ENCODE results near the gene SNRPD3. TPM values are rescaled to one million over a fixed set of nuclear protein-coding genes. Genes with fewer than 3 reads are reported as not detected.
"Not testable (repeated sequence)": the region's sequence is repeated elsewhere in the genome, so short reads cannot be mapped to it uniquely, and the experiment has no call there.

Gene SNRPD3
- total RNA-seq, 6 experiments from 2014 or later: 98.9 to 108 (median 104) TPM

DNA sequence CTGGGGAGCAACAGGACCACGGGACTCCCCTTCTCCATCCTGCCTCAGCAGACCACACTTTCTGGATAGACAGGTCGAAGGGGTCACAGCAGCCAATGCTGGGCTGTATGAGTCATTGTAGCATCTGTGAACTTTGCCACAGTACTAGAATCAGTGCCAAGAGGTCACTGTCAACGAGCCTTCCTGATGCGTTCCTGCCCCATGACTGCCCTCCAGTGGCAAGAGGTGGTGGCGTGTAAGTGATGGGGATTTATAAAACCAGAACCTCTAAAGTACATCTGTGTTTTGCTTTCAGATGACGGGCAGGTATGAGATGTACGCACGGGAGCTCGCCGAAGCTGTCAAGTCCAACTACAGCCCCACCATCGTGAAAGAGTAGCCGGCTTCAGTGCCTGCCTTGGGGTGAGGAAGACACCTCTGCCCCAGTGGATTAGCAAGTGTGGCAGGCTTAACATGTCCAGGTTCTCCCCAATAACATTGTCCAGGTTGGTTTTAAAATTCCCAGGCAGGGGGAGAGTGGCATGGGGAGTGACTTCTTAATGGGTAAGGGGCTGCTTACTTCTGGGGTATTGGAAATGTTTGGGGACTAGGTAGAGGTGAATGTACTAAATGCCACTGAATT lies 30.3 kb upstream of the SNRPD3 start:
- TF ChIP-seq, protein P1, sequence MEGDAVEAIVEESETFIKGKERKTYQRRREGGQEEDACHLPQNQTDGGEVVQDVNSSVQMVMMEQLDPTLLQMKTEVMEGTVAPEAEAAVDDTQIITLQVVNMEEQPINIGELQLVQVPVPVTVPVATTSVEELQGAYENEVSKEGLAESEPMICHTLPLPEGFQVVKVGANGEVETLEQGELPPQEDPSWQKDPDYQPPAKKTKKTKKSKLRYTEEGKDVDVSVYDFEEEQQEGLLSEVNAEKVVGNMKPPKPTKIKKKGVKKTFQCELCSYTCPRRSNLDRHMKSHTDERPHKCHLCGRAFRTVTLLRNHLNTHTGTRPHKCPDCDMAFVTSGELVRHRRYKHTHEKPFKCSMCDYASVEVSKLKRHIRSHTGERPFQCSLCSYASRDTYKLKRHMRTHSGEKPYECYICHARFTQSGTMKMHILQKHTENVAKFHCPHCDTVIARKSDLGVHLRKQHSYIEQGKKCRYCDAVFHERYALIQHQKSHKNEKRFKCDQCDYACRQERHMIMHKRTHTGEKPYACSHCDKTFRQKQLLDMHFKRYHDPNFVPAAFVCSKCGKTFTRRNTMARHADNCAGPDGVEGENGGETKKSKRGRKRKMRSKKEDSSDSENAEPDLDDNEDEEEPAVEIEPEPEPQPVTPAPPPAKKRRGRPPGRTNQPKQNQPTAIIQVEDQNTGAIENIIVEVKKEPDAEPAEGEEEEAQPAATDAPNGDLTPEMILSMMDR (IDR thresholded peaks at IDR 0.05): peak; percentile 90
- Mint-ChIP-seq H3K27me3 (ENCODE audit: insufficient read depth) (peaks cover 7% of the 10 kb centered on the region), H3K27ac (no peak overlapping the region), H3K4me1 (ENCODE audit: low read depth) (peaks cover 41% of the 10 kb centered on the region), H3K36me3 (ENCODE audit: low read depth) (no peaks in the 10 kb centered on the region), H3K4me3 (no peak overlapping the region), H3K9me3 (no peaks in the 10 kb centered on the region)
- peak; percentile 51 for DNase-seq

- TF ChIP-seq, protein P1 (IDR thresholded peaks at IDR 0.05): no peak
- H3K4me1 Mint-ChIP-seq (ENCODE audit: low read depth): peaks cover 41% of the 10 kb centered on the region
- DNase-seq: peak; percentile 35
- no peak overlapping the region for H3K27ac Mint-ChIP-seq
- H3K4me3 Mint-ChIP-seq: no peak overlapping the region
- no peaks in the 10 kb centered on the region for H3K9me3 Mint-ChIP-seq
- no peaks in the 10 kb centered on the region for H3K36me3 Mint-ChIP-seq (ENCODE audit: low read depth)
- peaks cover 8% of the 10 kb centered on the region for H3K27me3 Mint-ChIP-seq (ENCODE audit: insufficient read depth)
Measured at GRCh38 chr22:24526191-24526590, 29.6 kb upstream of the SNRPD3 start.

DNA sequence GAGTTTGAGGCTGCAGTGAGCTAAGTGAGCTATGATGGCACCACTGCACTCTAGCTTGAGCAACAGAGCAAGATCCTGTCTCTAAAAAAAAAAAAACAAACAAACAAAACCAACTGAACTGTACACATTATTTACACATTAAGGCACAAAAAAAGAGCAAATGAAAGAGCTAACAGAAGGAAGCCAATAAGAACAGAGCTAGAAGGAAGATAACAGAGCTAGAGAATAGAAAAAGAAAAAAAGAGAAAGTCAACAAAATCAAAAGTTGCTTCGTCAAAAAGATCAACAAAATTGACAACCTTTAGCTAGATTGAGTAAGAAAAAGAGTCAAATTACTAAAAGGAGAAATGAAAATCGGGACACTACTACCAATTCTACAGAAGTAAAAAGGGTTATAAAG lies 25.9 kb upstream of the SNRPD3 start:
- H3K27me3 Mint-ChIP-seq (ENCODE audit: insufficient read depth): peaks cover 8% of the 10 kb centered on the region
- no peak overlapping the region for H3K27ac Mint-ChIP-seq
- H3K4me3 Mint-ChIP-seq: no peak overlapping the region
- no peaks in the 10 kb centered on the region for H3K9me3 Mint-ChIP-seq
- TF ChIP-seq, protein P1 (IDR thresholded peaks at IDR 0.05): no peak
- H3K36me3 Mint-ChIP-seq (ENCODE audit: low read depth): no peaks in the 10 kb centered on the region
- DNase-seq: no peak
- peaks cover 18% of the 10 kb centered on the region for H3K4me1 Mint-ChIP-seq (ENCODE audit: low read depth)

- H3K4me3 Mint-ChIP-seq; H3K36me3 Mint-ChIP-seq (ENCODE audit: low read depth); H3K9me3 Mint-ChIP-seq; DNase-seq; H3K27ac Mint-ChIP-seq; H3K4me1 Mint-ChIP-seq (ENCODE audit: low read depth); H3K27me3 Mint-ChIP-seq (ENCODE audit: insufficient read depth): not testable (repeated sequence)
Measured at GRCh38 chr22:24530968-24531367, 24.8 kb upstream of the SNRPD3 start.

DNA sequence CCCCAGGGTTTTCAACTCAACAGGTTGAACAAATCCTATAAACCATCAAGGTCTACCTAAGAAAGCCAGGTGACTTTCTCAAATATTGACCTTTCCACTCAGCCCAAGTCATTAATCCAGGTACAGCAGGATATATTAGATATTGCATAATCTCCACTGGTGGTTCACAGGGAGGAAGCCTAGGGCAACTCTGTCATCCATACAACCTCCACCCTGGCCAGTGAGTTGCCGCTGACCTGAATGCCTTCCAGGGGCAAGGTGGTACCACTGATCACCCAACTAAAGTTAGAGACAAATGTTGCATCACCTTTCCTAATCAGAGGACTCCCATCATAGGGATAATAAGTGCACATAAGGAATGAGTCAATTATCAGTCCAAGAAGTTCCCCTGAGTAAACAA lies 23.7 kb upstream of the SNRPD3 start:
- TF ChIP-seq, protein P1 (IDR thresholded peaks at IDR 0.05): no peak
- Mint-ChIP-seq H3K4me3 (no peak overlapping the region), H3K27ac (no peak overlapping the region), H3K36me3 (ENCODE audit: low read depth) (no peaks in the 10 kb centered on the region), H3K4me1 (ENCODE audit: low read depth) (no peaks in the 10 kb centered on the region; the same call in 1 of the 2 replicates), H3K27me3 (ENCODE audit: insufficient read depth) (peaks cover 8% of the 10 kb centered on the region), H3K9me3 (no peaks in the 10 kb centered on the region)
- DNase-seq: no peak

DNA sequence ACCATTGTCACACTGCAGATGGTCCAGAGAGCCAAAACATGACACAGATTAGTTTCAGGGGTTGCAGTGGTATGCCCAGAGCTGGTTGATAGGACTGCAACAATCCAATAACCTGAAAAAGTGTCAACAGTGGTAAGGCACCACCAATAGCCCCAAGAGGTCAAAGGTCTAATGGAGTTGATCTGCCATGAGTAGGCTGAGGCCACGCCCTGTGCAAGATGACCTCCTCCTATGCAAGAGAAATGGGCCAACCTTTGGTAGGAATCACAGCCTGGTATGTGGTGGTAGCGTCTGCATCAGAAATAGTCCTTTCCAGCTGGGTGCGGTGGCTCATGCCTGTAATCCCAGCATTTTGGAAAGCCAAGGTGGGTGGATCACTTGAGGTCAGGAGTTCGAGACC lies 20.5 kb upstream of the SNRPD3 start:
- DNase-seq: no peak
- H3K27me3 Mint-ChIP-seq (ENCODE audit: insufficient read depth): peaks cover 2% of the 10 kb centered on the region; the same call in 1 of the 2 replicates

More for the DNA sequence above, 20.5 kb upstream of the SNRPD3 start:
- Mint-ChIP-seq H3K27ac (no peak overlapping the region), H3K4me3 (no peak overlapping the region), H3K9me3 (no peaks in the 10 kb centered on the region), H3K4me1 (ENCODE audit: low read depth) (no peaks in the 10 kb centered on the region), H3K36me3 (ENCODE audit: low read depth) (peaks cover 8% of the 10 kb centered on the region)
- TF ChIP-seq, protein P1 (IDR thresholded peaks at IDR 0.05): no peak

Measured in HFFc6 (cell line).